ENCODE data around the gene KDM2B. TPM values are rescaled to one million over a fixed set of nuclear protein-coding genes. Genes with fewer than 3 reads are reported as not detected.

Gene KDM2B
- polyA plus RNA-seq, 3 donors: 9.7 to 68.1 (median 9.7) TPM

DNA sequence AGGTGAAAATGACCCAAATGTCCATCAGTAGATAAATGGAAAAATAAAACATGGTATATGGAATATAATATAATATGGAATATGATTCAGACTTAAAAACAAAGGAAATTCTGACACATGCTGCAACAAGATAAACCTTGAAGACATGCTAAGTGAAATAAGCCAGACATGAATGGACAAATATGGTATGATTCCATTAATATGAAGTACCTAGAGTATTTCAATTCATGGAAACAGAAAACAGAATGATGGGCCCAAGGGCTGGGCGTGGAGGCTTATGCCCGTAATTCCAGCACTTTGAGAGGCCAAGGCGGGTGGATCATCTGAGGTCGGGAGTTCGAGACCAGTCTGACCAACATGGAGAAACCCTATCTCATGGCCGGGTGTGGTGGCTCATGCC is 22.8 kb upstream of the KDM2B start:
- Mint-ChIP-seq H3K4me1 (no peaks in the 10 kb centered on the region), H3K9me3 (no peaks in the 10 kb centered on the region), H3K36me3 (no peaks in the 10 kb centered on the region), H3K27me3 (ENCODE audit: low read depth in 3 of 3) (peaks cover 0 to 5% (median 2%) of the 10 kb centered on the region in 3 donors), H3K27ac (peak overlapping the region in 1 of 7 donors; percentile 71), H3K4me3 (no peak overlapping the region)
- DNase-seq: no peak
- H3K36me3 ChIP-seq (replicated peaks in 1 of 2; ENCODE audit: control insufficient read depth in 1 of 2, insufficient read depth in 2 of 2, low read length in 2 of 2): no peaks in the 10 kb centered on the region
- H3K9me3 ChIP-seq (replicated peaks in 1 of 2; ENCODE audit: control insufficient read depth in 1 of 2, insufficient read depth in 1 of 2, low read length in 2 of 2): no peaks in the 10 kb centered on the region
- H3K27ac ChIP-seq (ENCODE audit: low read depth in 1 of 2, low read length in 2 of 2): no peak overlapping the region
- no peak overlapping the region for H2AFZ ChIP-seq (ENCODE audit: insufficient read depth, low read depth, low read length, poor library complexity, severe bottlenecking)
- 97% methylated on average over 6 of the region's 6 CpGs for WGBS (ENCODE audit: insufficient coverage)
- no peak overlapping the region for H3K4me2 ChIP-seq (replicated peaks; ENCODE audit: extremely low read depth, low read length, poor library complexity, severe bottlenecking)
- H3K27me3 ChIP-seq (ENCODE audit: control insufficient read depth in 2 of 2, insufficient read depth in 2 of 2, low read length in 2 of 2): no peaks in the 10 kb centered on the region
- intact Hi-C loops (cut with micrococcal nuclease): no loop called here
- H3K4me1 ChIP-seq (ENCODE audit: control insufficient read depth in 1 of 2, insufficient read depth in 2 of 2, low read length in 2 of 2): no peaks in the 10 kb centered on the region
- no peak overlapping the region for H3K9ac ChIP-seq (ENCODE audit: insufficient read depth, low read length, poor library complexity, severe bottlenecking)
- TF ChIP-seq, protein P1, sequence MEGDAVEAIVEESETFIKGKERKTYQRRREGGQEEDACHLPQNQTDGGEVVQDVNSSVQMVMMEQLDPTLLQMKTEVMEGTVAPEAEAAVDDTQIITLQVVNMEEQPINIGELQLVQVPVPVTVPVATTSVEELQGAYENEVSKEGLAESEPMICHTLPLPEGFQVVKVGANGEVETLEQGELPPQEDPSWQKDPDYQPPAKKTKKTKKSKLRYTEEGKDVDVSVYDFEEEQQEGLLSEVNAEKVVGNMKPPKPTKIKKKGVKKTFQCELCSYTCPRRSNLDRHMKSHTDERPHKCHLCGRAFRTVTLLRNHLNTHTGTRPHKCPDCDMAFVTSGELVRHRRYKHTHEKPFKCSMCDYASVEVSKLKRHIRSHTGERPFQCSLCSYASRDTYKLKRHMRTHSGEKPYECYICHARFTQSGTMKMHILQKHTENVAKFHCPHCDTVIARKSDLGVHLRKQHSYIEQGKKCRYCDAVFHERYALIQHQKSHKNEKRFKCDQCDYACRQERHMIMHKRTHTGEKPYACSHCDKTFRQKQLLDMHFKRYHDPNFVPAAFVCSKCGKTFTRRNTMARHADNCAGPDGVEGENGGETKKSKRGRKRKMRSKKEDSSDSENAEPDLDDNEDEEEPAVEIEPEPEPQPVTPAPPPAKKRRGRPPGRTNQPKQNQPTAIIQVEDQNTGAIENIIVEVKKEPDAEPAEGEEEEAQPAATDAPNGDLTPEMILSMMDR (IDR thresholded peaks at IDR 0.05): no peak
- no peaks in the 10 kb centered on the region for H3K79me2 ChIP-seq (ENCODE audit: insufficient read depth, low read length)
- H4K20me1 ChIP-seq (ENCODE audit: insufficient read depth, low read length): no peaks in the 10 kb centered on the region
- H3K4me3 ChIP-seq (replicated peaks in 1 of 3; ENCODE audit: low read depth in 2 of 3, low read length in 3 of 3): no peak overlapping the region

DNA sequence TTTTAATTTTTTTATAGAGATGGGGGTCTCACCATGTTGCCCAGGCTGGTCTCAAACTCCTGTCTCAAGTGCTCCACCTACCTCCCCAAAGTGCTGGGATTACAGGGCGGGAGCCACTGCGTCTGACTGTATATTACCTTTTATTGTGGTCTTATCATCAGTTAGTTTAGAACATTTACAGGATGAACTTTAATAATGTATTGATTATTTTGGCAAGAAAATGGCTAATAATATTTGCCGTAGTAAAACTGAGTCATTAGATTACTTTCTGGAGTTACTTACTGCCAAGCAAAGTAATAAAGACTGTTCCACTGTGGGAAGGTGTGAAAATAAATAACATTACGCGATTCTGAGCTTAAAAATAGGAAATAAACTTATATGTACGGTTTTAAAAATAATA is 21.9 kb upstream of the KDM2B start:
- no peak for DNase-seq
- Histone ChIP-seq H3K4me2 (replicated peaks; ENCODE audit: extremely low read depth, low read length, poor library complexity, severe bottlenecking) (no peak overlapping the region), H3K4me1 (ENCODE audit: control insufficient read depth in 1 of 2, insufficient read depth in 2 of 2, low read length in 2 of 2) (no peaks in the 10 kb centered on the region), H3K27ac (ENCODE audit: low read depth in 1 of 2, low read length in 2 of 2) (no peak overlapping the region), H3K9me3 (replicated peaks in 1 of 2; ENCODE audit: control insufficient read depth in 1 of 2, insufficient read depth in 1 of 2, low read length in 2 of 2) (no peaks in the 10 kb centered on the region), H2AFZ (ENCODE audit: insufficient read depth, low read depth, low read length, poor library complexity, severe bottlenecking) (no peak overlapping the region), H4K20me1 (ENCODE audit: insufficient read depth, low read length) (no peaks in the 10 kb centered on the region), H3K4me3 (replicated peaks in 1 of 3; ENCODE audit: low read depth in 2 of 3, low read length in 3 of 3) (no peak overlapping the region), H3K27me3 (ENCODE audit: control insufficient read depth in 2 of 2, insufficient read depth in 2 of 2, low read length in 2 of 2) (no peaks in the 10 kb centered on the region), H3K36me3 (replicated peaks in 1 of 2; ENCODE audit: control insufficient read depth in 1 of 2, insufficient read depth in 2 of 2, low read length in 2 of 2) (no peaks in the 10 kb centered on the region), H3K79me2 (ENCODE audit: insufficient read depth, low read length) (no peaks in the 10 kb centered on the region), H3K9ac (ENCODE audit: insufficient read depth, low read length, poor library complexity, severe bottlenecking) (no peak overlapping the region)
- Mint-ChIP-seq H3K4me3 (no peak overlapping the region), H3K27ac (no peak overlapping the region), H3K9me3 (no peaks in the 10 kb centered on the region), H3K27me3 (ENCODE audit: low read depth in 3 of 3) (peaks cover 0 to 3% (median 2%) of the 10 kb centered on the region in 3 donors), H3K4me1 (no peaks in the 10 kb centered on the region), H3K36me3 (no peaks in the 10 kb centered on the region)
- no CpG with 5 or more reads among the region's 6 CpGs for WGBS (ENCODE audit: insufficient coverage)
- intact Hi-C loops (cut with micrococcal nuclease): no loop called here
- TF ChIP-seq, protein P1 (IDR thresholded peaks at IDR 0.05): no peak

All from CD14-positive monocyte (primary cell).